GM13976 (cell line): ENCODE results near the gene TBC1D5.
A peak's percentile ranks its signal among the peaks of the same experiment; 100 is the strongest.

Experiments
- DNase-seq: peaks from one replicate; pipeline ENCODE4 v3.0.0; 2012; ENCODE audit warnings: low spot score
- in situ Hi-C: fragments of 300-500 bp; cut with MboI; formaldehyde crosslinking; loops from one replicate; pipeline ENCODE4 v1.12.0; 2022; ENCODE audit warnings: low sequenced_read_pairs, mixed read lengths, inconsistent platforms; ENCODE audit not compliant: unreplicated experiment
- TF ChIP-seq, protein P1 (sequence below): IDR thresholded peaks from 2 replicates; pipeline ENCODE4 v1.5.1; 2012; ENCODE audit warnings: borderline replicate concordance, mild to moderate bottlenecking; ENCODE audit not compliant: insufficient read depth; ENCODE audit errors: extremely low read depth, missing control alignments, control extremely low read depth

TBC1D5 gene

DNA sequence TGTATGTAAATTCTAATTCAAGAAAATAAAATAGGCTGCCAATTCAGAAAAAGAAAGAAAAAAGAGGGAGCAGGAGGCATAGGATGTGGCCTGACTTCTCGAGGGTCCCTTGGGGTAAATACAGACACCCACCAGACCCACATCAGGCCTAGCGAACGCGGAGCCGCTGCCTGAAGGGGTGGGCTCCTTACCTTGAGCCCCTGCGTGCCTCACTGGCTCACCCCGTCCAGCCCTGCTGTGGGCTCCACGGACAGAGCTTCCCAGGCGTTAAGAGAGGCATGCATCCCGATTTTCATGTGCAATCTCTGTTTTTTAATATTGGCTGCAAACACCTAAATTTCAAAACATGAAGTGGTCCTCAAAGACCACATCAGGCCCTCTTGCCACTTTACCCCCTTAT lies 599.9 kb downstream of the TBC1D5 start:
- no peak for DNase-seq
- in situ Hi-C loops: no loop called here
- TF ChIP-seq, protein P1, sequence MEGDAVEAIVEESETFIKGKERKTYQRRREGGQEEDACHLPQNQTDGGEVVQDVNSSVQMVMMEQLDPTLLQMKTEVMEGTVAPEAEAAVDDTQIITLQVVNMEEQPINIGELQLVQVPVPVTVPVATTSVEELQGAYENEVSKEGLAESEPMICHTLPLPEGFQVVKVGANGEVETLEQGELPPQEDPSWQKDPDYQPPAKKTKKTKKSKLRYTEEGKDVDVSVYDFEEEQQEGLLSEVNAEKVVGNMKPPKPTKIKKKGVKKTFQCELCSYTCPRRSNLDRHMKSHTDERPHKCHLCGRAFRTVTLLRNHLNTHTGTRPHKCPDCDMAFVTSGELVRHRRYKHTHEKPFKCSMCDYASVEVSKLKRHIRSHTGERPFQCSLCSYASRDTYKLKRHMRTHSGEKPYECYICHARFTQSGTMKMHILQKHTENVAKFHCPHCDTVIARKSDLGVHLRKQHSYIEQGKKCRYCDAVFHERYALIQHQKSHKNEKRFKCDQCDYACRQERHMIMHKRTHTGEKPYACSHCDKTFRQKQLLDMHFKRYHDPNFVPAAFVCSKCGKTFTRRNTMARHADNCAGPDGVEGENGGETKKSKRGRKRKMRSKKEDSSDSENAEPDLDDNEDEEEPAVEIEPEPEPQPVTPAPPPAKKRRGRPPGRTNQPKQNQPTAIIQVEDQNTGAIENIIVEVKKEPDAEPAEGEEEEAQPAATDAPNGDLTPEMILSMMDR: no peak

DNA sequence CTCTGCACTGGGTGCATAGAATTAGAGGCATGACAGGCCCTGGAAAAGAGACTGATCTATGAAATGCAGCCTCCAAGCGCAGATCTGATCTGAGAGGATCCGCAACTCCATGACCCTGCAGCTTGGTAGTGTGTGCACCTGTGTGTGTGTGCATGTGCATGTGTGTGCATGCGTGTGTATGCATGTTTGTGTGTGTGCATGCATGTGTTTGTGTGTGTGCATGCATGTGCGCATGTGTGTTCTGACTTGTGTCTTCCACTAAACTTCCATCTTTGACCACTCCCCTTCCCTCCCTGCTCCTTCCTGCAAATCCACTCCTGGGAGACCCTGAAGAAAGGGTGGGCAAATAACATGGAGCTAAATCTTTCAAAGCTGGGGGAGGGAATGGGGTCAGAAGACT lies 600.7 kb downstream of the TBC1D5 start:
- in situ Hi-C loops: no loop called here
- DNase-seq: no peak
- TF ChIP-seq, protein P1: no peak

DNA sequence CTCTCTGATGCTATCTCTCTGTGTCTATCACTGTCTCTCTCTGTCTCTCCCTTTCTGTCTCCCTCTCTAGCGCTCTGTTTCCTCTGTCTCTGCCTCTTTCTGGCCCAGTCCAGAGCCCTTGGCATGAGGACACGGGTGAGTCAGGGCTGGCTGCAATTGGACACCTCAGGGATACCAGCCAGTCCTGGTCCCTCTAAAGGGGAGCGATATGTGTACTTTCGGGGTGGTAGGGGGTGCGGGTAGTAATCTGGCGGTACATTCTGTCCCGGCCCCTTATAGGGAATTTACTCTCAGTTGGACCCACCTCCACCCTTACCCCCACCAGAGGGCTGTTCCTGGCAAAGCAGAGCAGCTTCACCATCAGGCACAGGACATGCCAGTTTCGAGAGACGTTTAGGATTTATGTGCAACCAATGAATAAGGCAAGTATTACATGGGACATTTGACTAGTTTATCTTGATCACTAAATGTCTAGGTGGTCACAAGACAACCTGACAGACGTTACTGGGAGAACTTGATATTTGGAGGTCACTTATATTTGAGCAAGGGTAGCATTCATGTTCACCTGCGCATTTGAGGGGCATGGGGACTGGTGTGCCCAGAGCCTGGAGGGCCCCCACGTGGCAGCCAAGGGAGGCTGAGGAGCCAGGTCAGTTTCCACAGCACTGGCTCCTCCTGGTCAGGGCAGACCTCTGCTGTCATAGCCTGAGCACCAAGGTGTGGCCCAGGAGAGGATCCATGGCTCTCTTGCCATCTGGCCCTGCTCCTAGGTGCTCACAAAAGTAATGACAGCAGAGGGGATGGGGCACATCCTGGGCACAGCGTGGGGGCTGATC lies 601.5 kb downstream of the TBC1D5 start:
- in situ Hi-C loops: no loop called here
- no peak for DNase-seq
- TF ChIP-seq, protein P1: peak; percentile 24

DNA sequence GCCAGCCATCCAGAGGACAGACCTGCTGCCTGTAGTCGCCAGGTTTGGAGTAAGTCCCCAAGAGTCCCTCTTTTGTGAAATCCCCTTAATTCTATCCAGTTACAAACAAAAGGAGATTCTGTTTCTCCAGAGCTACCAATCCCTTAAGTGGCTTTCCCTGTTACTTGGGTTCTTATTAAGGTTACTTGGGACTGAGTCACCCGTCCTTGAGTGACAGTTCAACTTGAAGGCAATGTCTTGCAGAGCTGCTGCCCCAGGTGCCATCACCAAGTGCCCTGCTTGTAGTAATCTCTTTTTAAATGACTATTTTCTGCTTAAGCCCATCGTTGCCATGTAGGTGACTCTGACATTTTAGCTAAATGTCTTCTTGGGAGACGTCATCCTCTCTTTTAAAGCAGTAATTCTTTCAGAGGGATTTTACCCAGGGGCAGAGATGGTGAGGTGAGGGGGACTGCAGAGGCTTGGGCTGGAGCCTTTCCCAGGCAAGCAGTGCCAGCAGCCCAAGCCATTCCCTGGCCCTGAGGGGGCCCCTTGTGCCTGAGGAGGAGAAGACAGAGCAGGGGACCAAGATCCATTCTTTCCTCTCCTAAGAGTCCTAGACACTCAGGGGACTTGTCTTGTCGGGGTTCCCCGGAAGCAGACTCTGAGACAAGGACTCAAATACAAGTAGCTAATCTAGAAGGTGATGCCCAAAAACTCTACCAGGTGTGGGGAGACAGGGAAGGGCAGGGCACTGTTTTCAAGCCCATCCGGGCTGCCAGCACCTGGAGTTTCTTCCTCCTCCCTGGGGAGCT lies 604.0 kb downstream of the TBC1D5 start:
- no peak for DNase-seq
- TF ChIP-seq, protein P1: no peak
- in situ Hi-C loops: no loop called here

DNA sequence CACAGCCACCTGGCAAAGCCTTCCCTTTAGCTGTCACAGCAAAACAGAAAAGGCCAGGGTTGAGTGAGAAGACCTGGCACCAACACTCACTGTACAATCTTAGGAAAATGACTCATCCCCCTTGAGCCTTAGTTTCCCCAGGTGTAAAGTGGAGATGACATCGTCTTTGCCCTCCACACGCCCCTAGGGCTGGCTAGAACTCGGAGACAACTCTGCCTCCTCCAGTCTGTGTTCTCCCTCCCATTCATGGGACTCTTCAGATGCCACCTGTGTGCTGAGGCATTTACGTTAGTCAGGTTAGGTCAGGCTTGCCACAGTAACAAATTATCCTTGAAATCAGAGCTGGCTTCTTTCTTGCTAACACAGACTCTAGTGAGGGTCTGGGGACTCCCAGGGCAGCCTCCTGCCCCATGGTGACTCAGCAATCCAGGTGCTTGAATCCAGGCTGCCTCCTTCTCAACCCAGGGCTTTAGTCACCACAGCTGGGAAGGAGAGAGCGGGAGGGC lies 605.1 kb downstream of the TBC1D5 start:
- in situ Hi-C loops: no loop called here
- TF ChIP-seq, protein P1: no peak
- no peak for DNase-seq

DNA sequence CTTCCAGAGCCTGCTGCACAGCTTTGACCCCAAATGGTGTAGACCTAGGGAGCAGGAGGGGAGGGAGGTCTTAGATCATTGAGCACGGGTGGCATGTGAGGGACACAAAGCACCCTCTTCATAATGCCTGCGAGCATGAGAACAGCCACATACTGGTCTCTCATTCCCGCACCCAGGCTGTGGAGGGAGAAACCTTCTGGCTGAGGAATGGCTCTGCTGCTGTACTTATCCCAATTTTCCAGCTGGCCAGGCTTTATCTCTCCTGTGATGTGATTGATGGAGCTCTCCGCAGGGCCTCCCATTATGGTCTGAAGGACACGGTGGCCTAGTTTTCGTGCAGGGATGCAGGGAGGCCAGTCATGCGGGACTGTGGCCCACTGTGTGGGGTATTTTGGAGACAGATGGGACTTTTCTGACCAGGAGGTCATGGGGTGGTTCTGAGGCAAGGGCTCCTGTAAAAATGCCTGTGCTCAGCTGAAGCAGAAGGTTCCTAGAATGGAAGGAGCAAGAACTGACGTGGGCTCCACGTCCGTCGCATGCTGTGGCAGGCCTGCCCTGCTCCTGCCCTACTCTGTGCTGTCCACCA lies 606.2 kb downstream of the TBC1D5 start:
- in situ Hi-C loops: no loop called here

More for the DNA sequence above, 606.2 kb downstream of the TBC1D5 start:
- TF ChIP-seq, protein P1: no peak
- no peak for DNase-seq
